Islet precursor cell (in vitro differentiated cells): ENCODE results near the gene CAGE1.

Experiments
- DNase-seq: peaks from one replicate; pipeline ENCODE4 v3.0.0-alpha.2; 2018

CAGE1 gene

DNA sequence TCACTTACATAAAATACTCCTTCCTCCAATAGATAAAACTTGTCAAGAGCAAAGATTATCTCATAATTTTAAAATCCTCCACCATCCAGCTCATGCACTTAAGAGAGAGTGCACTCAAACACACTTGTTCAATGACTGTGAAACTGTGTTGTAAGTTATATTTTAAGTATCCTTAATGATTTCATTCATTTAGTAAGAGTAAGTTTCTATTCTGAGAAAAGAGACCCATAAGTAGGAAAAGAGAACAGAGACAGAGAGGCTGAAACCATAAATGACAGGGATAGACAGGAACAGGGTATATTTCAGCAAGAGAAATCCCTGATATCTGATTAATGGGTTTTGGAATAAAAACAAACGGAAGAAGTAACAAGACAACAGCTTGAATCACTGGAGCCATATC lies 84.7 kb downstream of the CAGE1 start:
- no peak for DNase-seq

DNA sequence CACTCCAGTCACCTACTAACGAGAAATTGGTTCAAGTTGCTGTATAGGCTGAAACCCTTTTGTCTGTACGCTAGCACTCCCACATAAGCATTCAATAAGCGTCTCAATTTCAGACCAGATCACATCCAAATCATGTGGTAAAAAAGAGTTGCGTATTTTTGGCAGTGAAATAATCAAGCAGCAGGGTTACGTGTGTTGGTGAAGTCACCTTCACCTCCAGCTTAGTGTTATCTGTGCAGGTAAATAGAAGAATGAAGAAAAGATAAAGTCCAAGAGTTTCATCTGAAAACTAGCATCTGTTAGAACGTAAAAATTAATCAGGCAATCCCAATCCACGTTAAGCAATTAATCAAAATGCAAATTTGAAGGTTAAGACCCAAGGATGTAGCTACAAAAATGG lies 87.8 kb downstream of the CAGE1 start:
- no peak for DNase-seq

DNA sequence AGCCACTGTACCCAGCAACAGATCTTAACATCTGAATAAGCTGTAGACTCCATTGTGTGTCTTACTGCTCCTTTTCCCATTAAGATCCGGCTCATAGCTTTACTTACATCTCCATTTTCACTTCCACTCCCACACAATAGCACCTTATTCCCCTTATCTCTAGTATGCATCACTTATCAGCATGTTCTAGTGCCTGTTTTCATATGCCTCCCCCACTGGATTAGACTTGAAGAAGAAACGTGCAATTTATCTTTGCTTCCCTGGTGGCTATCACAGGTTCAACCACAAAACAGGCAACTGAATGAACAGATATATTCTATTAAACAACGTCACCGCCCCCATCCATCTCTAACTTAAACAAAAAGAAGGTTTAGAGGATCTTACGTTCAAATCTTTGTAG lies 88.6 kb downstream of the CAGE1 start:
- no peak for DNase-seq

DNA sequence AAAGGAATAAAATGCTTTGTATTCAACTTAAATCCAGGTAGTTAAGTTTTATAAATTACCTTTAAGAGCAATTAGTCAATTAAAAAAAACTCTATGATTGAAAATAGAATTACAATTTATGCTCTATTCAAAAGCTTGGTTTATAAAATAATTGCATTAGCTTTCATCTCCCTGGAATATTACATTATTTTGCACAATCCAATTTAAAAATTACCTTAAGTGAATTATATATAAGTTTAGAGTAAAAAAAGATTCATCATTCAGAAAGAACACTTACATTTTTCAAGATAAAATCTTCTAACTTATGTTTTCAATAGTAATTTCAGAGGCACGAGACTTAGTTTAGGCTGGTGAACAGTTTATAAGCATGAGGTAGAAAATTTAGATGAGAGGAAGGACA lies 91.4 kb downstream of the CAGE1 start:
- DNase-seq = no peak

DNA sequence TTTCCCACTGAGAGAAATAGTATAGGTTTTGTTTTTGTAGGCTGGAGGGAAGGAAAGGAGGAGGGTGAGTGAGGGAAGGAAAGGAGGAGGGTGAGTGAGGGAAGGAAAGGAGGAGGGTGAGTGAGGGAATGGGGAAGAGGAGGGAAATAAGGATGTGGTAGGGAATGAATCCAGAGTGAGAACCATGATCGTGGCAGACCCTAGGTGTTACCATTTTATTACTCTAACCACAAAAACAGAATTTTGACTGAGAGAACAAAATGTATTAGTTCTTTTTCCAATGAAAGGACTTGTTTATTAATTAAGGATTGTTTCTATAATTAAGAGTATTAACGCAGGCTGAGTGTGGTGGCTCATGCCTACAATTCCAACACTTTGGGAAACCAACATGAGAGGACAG lies 92.9 kb downstream of the CAGE1 start:
- no peak for DNase-seq

DNA sequence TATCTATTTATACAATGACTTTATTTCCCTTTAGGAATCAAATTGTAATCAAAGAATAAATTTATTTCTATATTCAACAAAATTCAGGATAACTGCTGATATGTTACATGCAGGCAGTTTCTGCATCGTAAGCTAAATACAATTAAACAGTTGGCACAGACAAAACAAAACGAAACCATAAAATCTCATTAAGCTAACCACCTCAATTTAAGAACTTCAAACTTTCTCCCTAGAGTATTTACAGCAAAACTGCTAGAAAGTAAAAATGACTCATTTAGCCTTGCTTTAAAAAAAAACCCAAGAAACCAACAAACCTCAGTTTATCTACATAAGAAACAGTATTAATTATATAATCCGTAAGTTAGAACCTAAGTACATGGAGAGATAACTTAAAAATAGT lies 93.6 kb downstream of the CAGE1 start:
- DNase-seq = no peak

DNA sequence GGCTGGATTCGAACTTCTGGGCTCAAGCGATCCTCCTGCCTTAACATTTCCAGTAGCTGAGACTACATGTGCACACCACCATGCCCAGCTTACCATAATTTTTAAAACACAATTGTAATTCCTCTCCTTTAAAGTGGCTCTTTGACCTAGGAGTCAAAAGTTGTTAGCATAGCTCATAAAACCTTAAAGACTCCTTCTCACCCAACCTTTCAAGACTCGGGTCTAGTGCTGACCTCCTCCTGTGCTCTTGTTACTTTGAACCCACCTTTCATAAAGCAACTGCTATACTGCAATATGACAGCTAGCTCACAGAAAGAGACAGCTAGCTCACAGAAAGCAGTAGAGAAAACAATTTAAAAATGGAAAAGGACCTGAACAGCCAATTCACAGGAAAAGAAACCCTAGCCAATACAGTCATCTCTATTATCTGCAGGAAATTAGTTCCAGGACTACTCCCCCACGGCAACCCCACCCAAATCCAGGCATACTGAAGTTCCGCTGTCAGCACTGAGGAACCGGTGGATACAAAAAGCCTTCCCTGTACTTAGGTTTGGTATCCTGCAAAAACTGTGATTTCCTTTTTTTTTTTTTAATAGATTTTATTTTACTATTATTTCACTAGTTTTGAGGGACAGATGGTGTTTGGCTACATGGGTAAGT lies 96.8 kb downstream of the CAGE1 start:
- DNase-seq = no peak

DNA sequence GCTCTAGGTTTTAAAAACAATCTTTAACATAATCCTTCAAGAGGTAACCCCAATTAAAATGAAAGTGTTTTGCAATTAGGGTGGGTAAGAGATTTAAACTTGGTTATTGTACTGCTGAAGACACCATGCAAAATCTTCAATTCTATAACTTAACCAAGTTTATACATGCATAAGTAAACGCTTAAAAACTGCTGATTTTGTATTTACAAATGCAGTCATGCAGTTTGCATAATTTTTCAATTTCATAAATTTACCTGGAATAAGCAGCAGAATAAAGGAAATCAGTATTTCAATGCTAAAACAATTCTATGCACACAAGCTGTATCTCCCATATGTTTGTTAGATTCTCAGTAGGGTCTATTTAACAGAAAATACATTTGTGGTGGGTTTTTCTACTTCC lies 99.5 kb downstream of the CAGE1 start:
- no peak for DNase-seq

DNA sequence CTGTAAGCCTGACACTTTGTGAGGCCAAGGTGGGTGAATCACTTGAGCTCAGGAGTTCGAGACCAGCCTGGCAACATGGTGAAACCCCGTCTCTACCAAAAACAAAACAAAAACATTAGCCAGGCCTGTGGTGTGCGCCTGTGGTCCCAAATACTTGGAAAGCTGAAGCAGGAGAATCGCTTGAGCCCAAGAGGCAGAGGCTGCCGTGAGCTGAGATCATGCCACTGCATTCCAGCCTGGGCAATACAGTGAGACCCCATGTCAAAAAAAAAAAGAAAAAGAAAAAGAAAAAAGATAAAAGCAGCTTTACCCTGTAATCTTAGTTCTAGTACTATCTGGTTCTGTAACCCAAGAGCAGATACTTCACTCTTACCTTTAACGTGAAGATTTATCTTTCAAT lies 104.1 kb downstream of the CAGE1 start:
- no peak for DNase-seq

DNA sequence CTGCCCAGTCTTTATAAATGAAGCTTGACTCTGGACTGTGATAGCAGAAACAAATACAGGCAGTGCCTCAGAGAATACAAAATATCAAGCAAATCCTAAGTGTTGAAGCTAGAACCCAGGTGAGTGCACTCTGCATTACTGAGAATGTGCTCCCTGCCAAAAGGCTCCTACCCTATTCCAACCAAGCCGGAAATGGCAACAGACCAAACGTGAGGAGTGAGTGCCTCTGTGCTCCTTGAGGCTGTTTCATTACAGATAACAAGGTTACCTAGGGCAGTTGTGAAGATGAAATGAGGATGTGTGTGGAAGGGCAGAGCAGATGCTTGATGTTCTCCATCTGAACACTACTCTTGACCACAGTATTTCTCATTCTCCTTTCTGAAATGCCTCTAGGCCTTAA lies 105.9 kb downstream of the CAGE1 start:
- DNase-seq = no peak

DNA sequence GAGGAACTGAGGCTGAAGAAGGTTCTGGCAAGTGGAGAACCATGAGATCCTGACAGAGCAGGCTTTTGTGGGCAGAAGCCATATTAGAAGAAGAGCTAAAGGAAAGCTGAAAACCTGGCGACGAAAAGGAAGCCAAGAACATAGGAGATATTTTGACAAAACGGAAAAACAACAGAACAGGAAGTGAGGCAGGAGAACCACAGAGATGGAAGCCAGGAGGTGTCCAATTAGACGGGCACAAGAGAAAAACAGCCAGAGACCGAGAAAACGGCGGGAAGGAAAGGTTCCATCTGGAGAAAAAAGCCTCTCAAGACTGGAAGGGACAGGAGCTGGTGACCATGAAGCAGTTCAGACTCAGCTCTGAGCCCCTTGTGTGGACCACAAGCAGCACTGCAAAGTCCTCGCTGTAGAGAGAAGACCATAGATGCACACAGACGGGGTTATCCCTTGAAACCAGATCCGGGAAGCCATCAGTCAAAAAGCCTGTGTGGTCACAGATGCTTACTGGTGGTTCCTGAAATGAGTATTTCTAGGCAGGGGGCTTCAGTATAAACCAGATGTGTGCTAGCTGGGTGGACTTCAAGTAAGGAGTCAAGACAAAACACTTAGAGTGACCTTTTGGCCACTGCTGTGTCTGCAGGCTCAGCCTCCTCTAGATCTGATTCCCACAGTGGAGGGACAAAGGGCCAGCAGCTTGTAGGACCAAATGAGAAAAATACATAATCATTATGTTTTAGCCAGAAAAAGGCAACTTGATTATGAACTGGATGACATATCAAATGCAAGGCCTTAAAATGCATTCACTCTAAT lies 107.2 kb downstream of the CAGE1 start:
- no peak for DNase-seq
